Gastrocnemius medialis (tissue), 4 donors: ENCODE data around the gene ZNF451.

ENCODE experiments used
- CTCF ChIP-seq, 5 experiments: fragments of 450-650 bp in 3 of 5; fragments of 200-600 bp in 2 of 5; sonication (generic) in 2 of 5; IDR thresholded peaks in 4 of 5; conservative IDR thresholded peaks in 1 of 5; 1 replicate in 4 of 5; 2 replicates in 1 of 5; pipeline ENCODE4 v1.5.1; 2016 to 2019; ENCODE audit warnings: antibody characterized with exemption in 5 of 5, mild to moderate bottlenecking in 3 of 5, moderate library complexity in 3 of 5
- POLR2A ChIP-seq, 2 donors: fragments of 450-650 bp; IDR thresholded peaks; one replicate each; pipeline ENCODE4 v1.6.1; 2017; ENCODE audit warnings: antibody characterized with exemption in 2 of 2, mild to moderate bottlenecking in 2 of 2, moderate library complexity in 2 of 2

DNA sequence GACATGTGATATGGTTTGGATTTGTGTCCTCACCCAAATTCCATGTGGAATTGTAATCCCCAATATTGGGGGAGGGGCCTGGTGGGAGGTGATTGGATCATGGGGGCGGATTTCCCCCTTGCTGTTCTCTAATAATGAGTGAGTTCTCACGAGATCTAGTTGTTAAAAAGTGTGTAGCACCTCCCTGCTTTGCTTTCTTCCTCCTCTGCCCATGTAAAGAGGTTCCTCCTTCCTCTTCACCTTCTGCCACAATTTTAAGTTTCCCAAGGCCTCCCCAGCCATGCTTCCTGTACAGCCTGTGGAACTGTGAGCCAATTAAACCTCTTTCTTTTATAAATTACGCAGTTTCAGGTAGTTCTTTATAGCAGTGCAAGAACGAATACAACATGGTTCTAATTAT lies 2.1 kb upstream of the ZNF451 start:
- TF ChIP-seq CTCF (IDR thresholded peaks at IDR 0.05 in 4 of 5, conservative IDR thresholded peaks at IDR 0.05 in 1 of 5) (no peak), POLR2A (IDR thresholded peaks at IDR 0.05) (no peak)
